A549 treated with AZD9567 at 1 μM for 4 hours (cell line): Measurements from ENCODE around the gene ENHO. TPM values are rescaled to one million over a fixed set of nuclear protein-coding genes. Genes with fewer than 3 reads are reported as not detected.

ENCODE experiments used
- total RNA-seq: library from RNA; stranded (reverse); fragments of 200-300 nt; extraction: Qiagen RNA extraction; gene quantifications from 5 replicates; pipeline ENCODE4 v1.2.3, GENCODE V29; 2022; ENCODE audit not compliant: insufficient read depth

ENHO gene
- total RNA-seq = 1.9 to 2.3 TPM (median 2.0 TPM) in 4 of 5 replicates, not detected in the other

DNA sequence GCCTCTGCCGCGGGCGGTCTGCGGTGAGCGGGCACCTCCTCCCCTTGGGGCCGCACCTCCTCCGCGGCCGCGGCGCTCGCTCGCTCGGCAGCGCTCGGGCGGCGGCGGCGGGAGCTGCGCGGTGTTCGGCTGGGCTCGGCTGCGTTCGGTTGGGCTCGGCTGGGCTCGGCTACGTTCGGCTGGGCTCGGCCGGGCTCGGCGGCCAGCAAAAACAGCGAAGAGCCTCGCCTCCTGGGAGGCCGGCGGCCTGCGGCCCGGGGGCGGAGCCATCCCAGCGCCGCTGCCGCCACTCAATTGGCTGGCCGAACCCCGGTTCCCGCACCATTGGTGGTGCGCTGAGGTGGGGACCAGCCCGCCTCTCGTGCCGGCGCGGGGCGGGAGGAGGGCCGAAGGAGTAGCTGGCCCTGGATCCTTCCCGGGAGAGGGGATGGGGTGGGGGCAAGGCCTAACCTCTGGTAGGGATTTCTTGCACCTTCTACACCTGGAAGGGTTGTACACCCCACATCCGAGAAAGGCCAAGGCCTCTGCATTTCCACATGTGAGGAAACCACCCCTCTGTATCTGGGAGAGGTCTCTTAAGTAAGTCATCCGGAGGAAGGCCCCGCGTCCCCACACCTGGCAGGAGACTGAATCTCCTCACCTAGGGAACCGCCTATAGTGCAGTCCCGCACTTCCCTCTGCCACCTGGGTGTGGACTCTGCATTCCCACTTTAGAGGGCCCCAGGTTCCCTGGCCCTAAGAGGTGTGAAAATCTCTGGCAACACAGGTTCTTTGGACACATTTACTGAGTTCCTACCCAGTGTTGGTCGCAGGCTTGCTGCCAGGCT is at the start of gene ENHO:
TSS of gene ENHO (minus strand) at position 20 of the 827 bp plus-strand sequence. CDS start 1,295 bp downstream, outside the sequence.

Other genes with a start within 250 kb of the ENHO start
- 3.2 to 3.4 TPM (median 3.3 TPM) in 5 replicates for gene KIF24, start 193.7 kb downstream of the ENHO start, total RNA-seq
- 21.4 to 31.2 TPM (median 24.1 TPM) in 5 replicates for gene NUDT2, start 193.4 kb downstream of the ENHO start, total RNA-seq
- 4.7 to 6.7 TPM (median 5.9 TPM) in 5 replicates for gene MYORG, start 146.1 kb downstream of the ENHO start, total RNA-seq
- 17.4 to 19.1 TPM (median 18.6 TPM) in 5 replicates for gene FAM219A, start 64.4 kb downstream of the ENHO start, total RNA-seq
- 0.07 to 0.78 TPM (median 0.26 TPM) in 5 replicates for gene DNAI1, start 64.2 kb downstream of the ENHO start, total RNA-seq
- 0.03 to 0.21 TPM (median 0.16 TPM) in 4 of 5 replicates, not detected in the other for gene CNTFR, start 66.7 kb upstream of the ENHO start, total RNA-seq
- gene RPP25L, start 89.1 kb upstream of the ENHO start, total RNA-seq = 34.7 to 48.6 TPM (median 45.6 TPM) in 5 replicates
- 110 to 122 TPM (median 111 TPM) in 5 replicates for gene DCTN3, start 97.5 kb upstream of the ENHO start, total RNA-seq
- 0.14 to 0.35 TPM (median 0.25 TPM) in 4 of 5 replicates, not detected in the other for gene ARID3C, start 106.1 kb upstream of the ENHO start, total RNA-seq
- gene SIGMAR1, start 114.8 kb upstream of the ENHO start, total RNA-seq = 169 to 208 TPM (median 204 TPM) in 5 replicates
- 17.9 to 23.3 TPM (median 20.5 TPM) in 5 replicates for gene GALT, start 123.7 kb upstream of the ENHO start, total RNA-seq
- 6.2 to 8.2 TPM (median 6.9 TPM) in 5 replicates for gene IL11RA, start 129.2 kb upstream of the ENHO start, total RNA-seq
- 0.22 to 0.24 TPM (median 0.22 TPM) in 3 of 5 replicates, not detected in the others for gene CCL27, start 139.7 kb upstream of the ENHO start, total RNA-seq
- not detected in 5 replicates for gene CCL19, start 168.3 kb upstream of the ENHO start, total RNA-seq
- gene CCL21, start 187.1 kb upstream of the ENHO start, total RNA-seq = not detected in 5 replicates